Measurements from ENCODE around the gene OPA3.
A peak's percentile ranks its signal among the peaks of the same experiment; 100 is the strongest.
"Not testable (repeated sequence)": the region's sequence is repeated elsewhere in the genome, so short reads cannot be mapped to it uniquely, and the experiment has no call there.

Gene OPA3

DNA sequence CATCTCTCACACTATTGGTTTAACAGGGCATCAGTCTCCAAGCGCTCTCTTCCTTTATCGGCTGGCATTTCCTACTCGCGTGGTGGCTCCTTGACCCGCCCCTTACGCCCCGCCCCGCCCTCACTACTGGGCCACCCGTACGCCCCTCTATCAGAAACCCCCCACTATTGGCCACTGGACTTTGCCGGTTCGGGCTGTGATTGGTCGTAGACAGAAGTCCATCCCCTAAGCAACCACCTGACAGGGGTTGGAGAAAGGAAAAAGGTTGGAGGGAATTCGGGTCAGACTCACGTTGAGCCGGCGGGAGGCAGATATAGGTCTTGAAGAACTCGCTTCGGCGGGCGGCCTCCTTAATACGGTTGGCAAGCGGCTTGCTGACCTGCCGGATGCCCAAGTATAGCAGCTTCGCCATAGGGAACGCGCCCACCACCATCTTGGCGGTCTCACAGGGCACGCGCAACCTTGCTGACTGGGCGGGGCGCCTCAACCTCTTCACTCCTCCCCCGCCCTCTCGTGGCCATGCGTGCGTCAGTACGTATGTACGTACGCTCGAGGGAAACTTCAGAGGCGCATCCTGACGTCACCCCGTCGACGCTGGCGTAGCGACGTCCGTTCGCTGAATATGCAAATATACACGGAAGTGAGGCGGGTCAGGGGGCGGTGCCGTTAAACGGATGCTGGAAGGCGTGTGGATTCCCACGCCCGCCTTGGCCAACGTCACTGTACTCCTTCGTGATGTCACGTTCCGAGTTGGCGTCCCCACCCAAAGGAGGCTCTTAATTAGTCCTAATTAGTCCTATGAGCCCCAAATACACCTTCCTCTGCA, at the start of gene OPA3:
TSS of gene OPA3 (minus strand) at position 471 of the 826 bp plus-strand sequence. CDS start at position 433, 38 bp downstream.
- peak; percentile 97 to 100 (median 99) for DNase-seq

- DNase-seq, result peak in 24 of 56 donors; percentile 2 to 81 (median 20)
Observed at GRCh38 chr19:45632468-45633196, 48.0 kb upstream of the OPA3 start.

DNA sequence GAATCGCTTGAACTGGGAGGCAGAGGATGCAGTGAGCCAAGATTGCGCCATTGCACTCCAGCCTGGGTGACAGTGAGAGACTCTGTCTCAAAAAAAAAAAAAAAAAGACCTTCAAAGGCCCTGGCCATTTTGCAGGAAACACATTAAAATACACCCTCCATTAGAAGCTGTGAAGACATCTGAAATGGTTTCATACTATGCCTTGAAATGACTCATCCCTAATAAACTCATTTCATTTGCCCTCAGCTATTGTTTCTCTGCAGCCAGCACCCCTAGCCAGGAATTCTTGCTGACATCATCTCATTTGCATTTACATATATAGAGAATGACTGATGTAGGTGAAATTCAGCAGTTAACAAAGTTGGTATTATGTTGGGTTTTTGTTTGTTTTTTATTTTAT, 45.9 kb upstream of the OPA3 start:
- no peak for DNase-seq

DNA sequence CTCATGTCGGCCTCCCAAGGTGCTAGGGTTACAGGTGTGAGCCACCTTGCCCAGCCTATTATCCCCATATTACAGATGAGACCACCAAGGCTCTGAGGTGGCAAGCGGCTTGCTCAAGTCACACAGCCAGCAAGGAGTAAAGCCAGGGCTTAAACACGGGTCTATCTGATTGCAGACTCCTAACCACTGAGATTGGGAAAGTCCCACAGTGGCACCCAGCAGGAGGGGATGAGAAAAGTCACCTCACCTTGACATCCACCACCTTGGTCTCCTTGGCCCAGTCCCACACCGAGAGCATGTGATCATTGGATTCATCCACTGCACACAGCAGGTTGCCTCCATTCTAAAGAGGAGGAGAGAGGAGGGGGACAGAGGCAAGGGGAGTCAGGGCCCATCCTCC, 45.1 kb upstream of the OPA3 start:
- no peak for DNase-seq

GRCh38 chr19:45628219-45628618, 43.6 kb upstream of the OPA3 start:
- not testable (repeated sequence) for DNase-seq

- no peak for DNase-seq
Observed at GRCh38 chr19:45623984-45624383, 39.4 kb upstream of the OPA3 start.

DNA sequence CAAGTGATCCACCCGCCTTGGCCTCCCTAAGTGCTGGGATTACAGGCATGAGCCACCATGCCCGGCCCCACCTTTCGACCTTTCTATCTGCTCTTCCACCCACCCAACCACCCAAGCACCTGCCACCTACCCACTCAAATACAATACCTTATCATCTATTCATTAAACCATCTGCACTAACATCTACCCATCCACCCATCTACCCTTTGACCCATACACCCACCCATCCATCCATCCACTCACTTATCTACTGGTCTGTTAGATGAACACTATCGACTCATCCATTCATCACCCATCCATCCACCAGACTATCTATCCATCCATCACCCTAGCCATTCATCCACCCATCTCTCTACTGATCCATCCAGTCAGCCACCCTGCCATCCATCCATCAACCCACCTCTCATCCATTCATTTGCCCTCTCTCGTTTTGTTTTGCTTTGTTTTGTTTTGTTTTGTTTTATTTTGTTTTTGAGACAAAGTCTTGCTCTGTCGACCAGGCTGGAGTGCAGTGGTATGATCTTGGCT, 37.4 kb upstream of the OPA3 start:
- DNase-seq, result no peak

DNA sequence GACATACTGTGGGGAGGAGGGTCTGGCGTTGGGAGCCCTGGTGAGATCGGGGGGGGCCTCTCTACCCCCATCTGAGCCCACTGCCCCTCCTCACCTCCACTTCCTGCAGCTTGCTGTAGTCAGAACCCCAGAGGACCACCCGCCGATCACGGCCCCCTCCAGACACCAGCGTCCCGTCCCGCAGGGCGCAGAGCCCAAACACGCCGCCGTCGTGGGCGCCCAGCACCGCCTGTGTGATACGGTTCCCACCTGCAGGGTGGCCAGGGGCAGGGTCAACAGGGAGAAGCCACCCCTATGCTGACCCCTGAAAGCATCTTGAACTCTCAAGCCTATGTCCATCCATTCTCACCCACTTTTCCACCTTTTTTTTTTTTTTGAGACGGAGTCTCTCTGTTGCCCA, 36.8 kb upstream of the OPA3 start:
- DNase-seq, result no peak

- no peak for DNase-seq
Observed at GRCh38 chr19:45616704-45617017, 32.1 kb upstream of the OPA3 start.

GRCh38 chr19:45615795-45616703, 31.4 kb upstream of the OPA3 start:
- DNase-seq, result peak in 8 of 56 donors; percentile 1 to 50 (median 18)

DNA sequence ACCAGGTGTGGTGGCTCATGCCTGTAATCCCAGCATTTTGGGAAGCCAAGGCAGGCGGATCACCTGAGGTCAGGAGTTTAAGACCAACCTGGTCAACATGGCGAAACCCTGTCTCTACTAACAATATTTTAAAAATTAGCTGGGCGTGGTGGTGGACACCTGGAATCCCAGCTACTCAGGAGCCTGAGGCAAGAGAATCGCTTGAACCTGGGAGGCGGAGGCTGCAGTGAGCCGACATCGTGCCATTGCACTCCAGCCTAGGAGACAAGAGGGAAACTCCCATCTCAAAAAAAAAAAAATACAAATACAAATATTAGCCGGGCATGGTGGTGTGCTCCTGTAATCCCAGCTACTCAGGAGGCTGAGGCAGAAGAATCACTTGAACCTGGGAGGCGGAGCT, 30.5 kb upstream of the OPA3 start:
- DNase-seq, result not testable (repeated sequence)

DNA sequence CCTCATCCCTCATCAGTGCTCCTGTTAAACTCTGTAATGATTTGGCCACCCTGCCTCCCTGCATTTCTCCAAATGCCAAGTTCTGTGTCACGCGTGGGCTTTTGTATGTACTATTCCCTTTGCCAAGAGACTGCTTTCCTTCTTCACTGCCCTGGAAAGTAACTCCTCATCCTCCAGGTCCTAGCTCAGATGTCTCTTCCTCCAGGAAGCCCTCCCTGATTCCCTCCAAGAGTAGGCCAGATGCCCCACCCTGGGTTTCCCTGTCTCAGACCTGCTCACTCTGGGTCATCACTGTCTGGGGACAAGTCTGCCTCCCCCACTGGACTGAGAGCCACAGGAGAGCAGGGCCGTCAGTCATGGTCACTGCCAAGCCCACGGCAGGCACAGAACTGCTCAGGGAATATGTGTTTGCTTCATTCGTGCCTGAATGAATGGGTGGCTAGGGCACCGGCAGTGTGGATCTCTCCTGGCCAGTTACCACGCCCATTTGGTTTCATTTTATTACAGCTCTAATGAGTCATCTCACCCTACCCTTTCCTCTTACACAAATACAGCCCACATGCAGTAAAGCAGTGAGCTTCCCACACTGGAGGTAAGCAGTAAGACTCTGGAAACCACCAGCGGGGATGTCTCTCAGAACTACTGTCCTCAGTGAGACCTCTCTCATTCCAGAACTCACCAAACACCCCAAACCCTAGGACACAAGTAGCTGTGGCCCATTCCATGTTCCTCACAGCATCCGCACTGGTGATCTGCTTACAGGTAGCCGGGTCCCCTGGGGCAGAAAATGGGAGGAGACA, 29.5 kb upstream of the OPA3 start:
- DNase-seq, result peak in 2 of 56 donors; percentile 1 to 13

DNA sequence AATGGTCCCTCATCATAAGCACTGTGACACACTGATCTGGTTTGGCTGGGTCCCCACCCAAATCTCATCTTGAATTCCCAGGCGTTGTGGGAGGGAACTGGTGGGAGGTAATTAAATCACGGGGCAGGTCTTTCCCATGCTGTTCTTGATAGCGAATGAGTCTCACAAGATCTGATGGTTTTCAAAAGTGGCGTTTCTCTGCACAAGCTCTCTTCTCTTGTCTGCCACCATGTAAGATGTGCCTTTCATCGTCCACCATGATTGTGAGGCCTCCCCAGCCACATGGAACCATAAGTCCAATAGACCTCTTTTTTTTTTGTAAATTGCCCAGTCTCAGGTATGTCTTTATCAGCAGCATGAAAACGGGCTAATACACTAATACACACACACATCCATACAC, 24.3 kb upstream of the OPA3 start:
- DNase-seq, result no peak

GRCh38 chr19:45607071-45608029, 22.7 kb upstream of the OPA3 start:
- DNase-seq, result peak in 49 of 56 donors; percentile 9 to 82 (median 42)

- peak in 1 of 56 donors; percentile 7 for DNase-seq
Observed at GRCh38 chr19:45601524-45602374, 17.1 kb upstream of the OPA3 start, which contains the start of gene GPR4. Gene GPR4 (minus strand): TSS chr19:45602212. CDS start chr19:45591866, 10,346 bp downstream.

GRCh38 chr19:45601115-45601514, 16.5 kb upstream of the OPA3 start:
- no peak for DNase-seq

- DNase-seq, result no peak
Observed at GRCh38 chr19:45600340-45600885, 15.8 kb upstream of the OPA3 start.

GRCh38 chr19:45599286-45599685, 14.7 kb upstream of the OPA3 start:
- no peak for DNase-seq

Data from nucleus accumbens (tissue), 56 donors.